T-helper 1 cell treated with Interleukin-12 subunit alpha and Interleukin-12 subunit beta and Interleukin-4 antibody, amounts not matched to agents 30 ng/mL and 1 ng/mL, for 36 hours (primary cell): ENCODE results near the gene LSAMP. TPM values are rescaled to one million over a fixed set of nuclear protein-coding genes. Genes with fewer than 3 reads are reported as not detected.

ENCODE experiments used
- intact Hi-C: fragments of 100-400 bp; cut with micrococcal nuclease; formaldehyde crosslinking; loops from one replicate; pipeline ENCODE4 v1.15.1; 2024
- total RNA-seq: library from RNA; stranded (reverse); gene quantifications from 2 replicates; pipeline ENCODE4 v1.2.3, GENCODE V29; 2022

The LSAMP gene
- total RNA-seq, 1 donor from 2014 or later = not detected

GRCh38 chr3:116432795-116433194 is 12.5 kb downstream of the LSAMP start:
- intact Hi-C loops = no loop called here

DNA sequence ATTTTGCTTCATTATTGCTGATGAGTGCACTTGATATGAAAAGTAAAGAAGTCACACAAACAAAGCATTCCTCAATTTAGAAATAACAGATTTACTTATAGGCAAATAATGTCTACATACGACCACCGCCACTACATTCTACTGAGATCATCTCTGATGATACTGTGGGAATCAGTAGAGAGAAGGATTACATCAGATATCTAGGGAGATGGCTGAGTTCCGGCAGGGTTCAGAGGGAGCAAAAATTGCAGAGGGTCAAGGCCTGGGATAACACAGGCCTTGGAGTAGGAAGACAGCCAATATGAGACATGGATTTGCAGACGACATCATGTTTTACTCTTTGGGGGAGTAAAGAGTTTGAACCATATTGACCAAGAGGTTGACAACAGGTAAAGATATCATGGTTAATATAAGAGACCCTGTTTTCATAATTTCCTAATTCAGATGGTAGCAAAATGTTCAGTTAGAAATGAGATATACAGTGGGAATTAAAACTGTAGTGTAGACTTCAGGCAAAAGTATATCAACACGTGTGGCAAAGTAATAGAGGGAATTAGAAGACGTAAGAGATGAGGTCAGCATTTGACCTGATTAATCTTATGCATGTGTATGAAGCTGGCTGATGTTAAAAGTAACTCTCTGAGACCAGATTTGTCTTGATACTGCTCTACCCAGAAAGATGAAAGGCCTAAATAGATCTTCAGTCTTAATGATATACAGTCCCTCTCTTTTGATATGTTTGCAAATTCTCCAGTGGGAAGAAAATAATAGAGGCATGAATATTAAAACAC is 15.6 kb downstream of the LSAMP start:
- intact Hi-C loops = no loop called here

DNA sequence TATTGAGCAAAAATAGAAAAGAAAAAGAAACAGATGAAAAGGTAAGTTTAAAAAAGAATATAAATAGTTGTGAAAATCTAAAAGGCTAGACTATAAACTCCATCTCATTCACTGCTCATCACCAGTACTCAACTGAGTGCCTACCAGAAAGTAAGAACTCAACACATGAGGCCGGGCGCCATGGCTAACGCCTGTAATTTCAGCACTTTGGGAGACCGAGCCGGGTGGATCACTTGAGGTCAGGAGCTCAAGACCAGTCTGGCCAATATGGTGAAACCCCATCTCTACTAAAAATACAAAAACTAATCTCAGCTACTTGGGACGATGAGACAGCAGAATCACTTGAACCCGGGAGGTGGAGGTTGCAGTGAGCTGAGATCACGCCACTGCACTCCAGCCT is 19.3 kb downstream of the LSAMP start:
- intact Hi-C loops = no loop called here

- intact Hi-C loops = no loop called here
Observed at GRCh38 chr3:116425126-116425525, 20.2 kb downstream of the LSAMP start.

GRCh38 chr3:116423945-116424344 is 21.3 kb downstream of the LSAMP start:
- intact Hi-C loops = no loop called here

DNA sequence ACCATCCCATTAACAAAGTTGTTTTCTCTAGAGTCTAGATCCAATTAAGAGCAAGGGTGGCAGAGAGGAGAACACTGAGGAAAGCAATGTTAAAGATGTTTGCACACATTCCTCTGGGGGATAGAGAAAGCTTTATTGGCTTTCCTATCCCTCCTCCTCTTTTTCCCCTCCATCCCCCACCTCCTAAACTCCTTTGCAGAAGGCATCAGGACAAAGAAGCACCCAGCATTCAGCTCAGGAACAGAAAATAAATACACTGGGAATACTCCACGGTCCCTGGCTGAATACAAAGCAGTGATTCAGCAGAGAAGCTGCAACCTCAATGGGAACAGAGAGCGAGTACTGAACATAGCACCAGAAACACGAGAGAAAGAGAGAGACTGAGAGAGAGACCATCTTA is 21.9 kb downstream of the LSAMP start:
- intact Hi-C loops = no loop called here

GRCh38 chr3:116417151-116417550 is 28.1 kb downstream of the LSAMP start:
- intact Hi-C loops = no loop called here

DNA sequence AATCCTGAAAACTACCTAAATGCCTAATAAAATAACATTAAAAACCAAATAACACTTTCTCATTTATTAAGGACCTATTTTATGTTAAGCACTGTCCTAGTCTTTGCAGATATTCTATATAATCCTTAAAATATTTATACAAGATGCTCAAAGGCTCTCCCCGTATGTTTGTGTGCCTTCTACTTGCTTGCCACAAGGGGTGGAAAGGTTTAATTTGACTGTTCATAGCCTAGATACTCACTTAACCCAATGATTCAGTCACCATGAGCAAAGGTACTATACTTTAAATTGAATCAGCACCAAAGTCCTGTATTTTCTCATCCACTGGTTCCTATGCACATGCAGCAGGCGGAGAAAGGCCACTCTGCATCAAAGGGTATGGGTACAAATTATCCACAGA is 32.0 kb downstream of the LSAMP start:
- intact Hi-C loops = no loop called here

- intact Hi-C loops = no loop called here
Observed at GRCh38 chr3:116408473-116408872, 36.8 kb downstream of the LSAMP start.

DNA sequence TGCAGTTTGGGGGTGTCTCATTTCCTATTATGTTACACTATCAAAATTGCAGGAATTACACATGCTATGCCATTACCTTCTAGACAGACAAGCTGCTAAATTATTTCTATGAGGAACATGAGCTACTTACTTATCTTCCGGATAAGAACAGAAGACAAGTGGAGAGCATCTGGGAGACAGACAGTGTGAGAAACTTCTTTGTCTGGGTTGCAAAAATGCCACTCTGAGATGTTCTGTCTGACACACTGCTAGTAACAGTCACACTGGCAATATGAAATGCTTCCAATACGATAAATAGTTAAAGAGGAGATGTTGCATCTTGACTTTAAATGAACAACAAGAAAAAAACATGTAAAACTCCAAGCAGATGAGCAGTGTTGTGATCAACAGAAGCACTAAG is 40.1 kb downstream of the LSAMP start:
- intact Hi-C loops = no loop called here

DNA sequence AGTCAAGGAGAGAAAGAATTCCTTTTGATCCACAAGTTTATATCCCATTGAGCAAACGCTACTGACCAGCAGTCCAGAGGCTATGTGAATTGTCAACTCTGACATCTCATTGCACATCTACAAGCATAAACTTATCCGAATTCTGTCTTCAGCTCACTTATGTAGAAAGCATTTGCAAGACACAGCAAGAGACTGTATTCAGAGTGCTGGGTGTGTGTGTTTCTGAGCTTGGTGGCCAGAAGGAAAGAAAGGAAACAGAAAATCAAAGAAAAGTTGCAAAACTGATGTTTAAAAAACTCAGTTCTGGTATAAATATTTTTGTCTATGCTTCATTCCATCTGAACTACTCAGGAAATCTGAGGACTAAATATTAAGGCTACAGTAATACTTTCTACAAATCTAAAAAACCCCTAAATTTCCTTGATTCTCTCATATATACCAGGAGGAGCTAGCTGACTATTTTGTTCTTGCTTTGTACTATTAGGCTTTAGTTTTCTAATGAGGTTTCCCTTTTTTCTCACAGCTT is 45.5 kb downstream of the LSAMP start:
- intact Hi-C loops = no loop called here

DNA sequence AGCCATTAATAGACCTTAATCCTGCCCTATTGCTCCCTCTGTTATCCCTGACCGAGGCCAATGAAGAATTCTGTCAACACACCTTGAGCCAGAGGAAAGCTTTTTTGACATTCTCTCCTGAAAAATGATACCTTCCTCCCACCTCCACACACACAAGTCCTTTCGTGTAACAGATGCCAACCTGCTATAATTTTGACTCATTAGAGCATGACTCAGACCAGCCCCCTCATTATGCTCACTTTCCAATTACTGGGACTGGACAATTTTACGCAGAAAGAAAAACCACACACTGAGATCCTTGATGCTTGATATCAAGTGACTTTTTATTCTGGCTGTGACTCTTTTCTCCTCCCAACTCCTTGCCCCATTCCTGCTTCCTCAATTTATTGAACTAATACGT is 50.9 kb downstream of the LSAMP start:
- intact Hi-C loops = no loop called here

DNA sequence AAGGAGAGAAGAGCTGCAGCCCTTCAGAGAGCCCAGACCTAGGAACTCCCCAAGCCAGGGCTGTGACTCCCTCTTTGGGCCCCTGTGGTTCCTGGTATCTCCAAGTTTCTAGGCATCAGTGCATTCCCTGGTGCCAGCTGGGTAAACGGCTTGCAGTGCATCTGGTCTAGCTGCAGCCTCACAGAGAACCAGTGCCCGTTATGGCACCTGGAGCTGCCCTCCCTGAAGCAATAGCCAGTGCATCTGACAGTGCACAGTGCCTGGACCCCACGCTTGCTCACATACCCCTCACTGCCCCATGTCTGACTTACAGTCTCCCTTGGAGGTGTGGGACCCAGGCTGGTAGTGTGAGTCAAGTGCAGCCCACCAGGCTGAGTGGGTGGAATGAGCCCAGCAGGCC is 52.1 kb downstream of the LSAMP start:
- intact Hi-C loops = no loop called here

- intact Hi-C loops = no loop called here
Observed at GRCh38 chr3:116392291-116392690, 53.0 kb downstream of the LSAMP start.

GRCh38 chr3:116391296-116392201 is 53.7 kb downstream of the LSAMP start:
- intact Hi-C loops = no loop called here

- intact Hi-C loops = no loop called here
Observed at GRCh38 chr3:116390318-116390717, 55.0 kb downstream of the LSAMP start.

- intact Hi-C loops = no loop called here
Observed at GRCh38 chr3:116388867-116389385, 56.4 kb downstream of the LSAMP start.

DNA sequence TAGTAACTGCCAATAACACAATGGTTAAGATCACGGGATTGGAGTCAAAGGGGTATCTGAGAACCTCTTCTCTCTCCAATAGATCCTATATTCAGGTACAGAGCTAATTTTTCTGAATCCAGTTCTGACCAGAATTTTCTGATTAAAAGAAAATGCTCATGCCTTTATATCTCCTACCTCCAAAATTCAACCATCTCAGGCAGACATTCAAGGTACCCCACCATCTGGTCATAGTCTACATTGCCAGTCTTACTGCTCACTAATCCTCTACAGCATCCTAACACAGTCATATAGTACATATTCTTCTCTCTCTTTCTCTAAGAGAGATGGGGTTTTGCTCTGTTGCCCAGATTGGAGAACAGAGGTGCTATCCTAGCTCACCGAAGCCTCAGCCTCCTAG is 59.1 kb downstream of the LSAMP start:
- intact Hi-C loops = no loop called here

DNA sequence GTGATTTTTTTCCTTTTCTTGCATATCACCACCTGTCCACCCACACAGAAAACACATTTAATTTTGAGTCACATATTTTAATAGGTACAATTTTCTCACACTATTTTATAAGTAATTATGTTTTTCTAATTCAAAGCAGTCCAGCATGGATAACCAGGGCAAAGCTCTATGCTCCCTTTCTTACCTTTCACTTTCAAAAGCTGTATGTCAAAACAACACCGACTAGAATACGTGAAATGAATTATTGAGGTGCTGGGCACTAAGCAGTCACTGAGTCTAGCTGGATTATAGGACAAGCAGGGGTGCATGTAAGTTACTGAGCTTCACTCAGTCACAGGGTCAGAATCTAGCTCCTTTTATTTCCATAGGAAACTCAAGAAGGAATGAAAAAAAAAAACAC is 60.6 kb downstream of the LSAMP start:
- intact Hi-C loops = no loop called here

DNA sequence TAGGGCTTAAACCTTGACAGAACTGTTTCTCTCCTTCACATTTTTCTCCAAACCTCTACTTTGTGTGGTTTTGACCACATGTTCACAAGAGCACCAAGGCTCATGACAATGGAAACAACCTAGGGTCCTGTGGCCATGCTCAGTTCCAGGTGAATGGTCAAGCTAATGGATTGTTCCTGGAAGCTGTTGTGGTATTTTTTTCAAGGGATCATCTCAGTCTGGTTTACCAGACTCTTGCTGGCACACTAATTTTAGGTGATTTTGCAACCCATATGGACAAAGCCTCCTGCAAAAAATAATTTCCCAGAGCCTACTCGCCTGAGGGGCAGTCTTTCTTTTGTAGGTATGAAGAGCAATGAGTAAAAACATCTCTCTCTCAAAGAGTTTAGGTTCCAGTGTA is 67.2 kb downstream of the LSAMP start:
- intact Hi-C loops = no loop called here

DNA sequence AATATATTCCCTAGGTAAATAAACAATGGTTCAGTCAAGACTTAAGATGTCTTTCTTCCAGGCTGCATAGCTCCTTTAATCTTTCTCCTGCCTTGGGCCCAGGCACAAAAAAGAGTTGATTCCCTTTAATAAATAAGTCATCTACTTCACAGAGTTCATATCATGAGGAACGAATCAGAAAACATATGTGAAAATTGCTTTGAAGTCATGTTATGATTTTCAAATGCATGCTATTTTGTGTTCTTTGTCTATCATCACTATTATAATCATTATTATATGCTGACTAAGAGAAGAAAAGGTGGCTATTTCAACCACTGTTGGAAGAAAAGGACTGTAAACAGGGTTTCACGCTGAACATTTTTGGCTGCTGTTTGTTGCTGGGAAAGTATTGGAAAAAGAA is 70.4 kb downstream of the LSAMP start:
- intact Hi-C loops = no loop called here

DNA sequence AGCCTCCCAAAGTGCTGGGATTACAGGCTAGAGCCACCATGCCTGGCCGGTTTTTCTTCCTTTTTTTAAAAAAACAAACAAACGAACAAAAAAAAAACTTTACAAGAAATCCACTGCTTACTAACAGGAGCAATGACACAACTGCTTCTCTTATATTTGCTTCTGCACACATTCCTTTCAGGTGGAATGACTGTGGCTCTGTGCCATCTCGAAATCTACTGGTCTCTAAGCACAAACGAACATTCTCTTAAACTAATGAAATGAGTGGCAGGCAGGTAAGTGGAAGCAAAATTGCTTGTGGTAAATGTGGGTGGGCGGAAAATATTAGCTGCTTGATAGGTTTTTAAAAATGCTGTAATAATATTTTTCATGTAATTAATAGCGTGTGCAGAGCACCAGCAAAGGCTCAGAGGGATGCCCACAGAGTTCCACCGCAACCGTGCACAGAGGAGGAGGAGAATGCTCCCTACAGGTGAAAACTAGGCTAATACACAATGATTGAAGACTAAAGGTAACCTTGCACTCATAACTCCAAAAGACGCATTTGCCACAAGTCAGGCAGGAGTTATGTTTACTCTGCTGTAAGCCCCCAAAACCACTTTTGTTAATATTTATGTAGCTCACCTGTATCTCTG is 77.4 kb downstream of the LSAMP start:
- intact Hi-C loops = no loop called here
